PC-3 (cell line): ENCODE measurements around the gene ZNF497. TPM values are rescaled to one million over a fixed set of nuclear protein-coding genes. Genes with fewer than 3 reads are reported as not detected.

Experiments used
- ATAC-seq: fragments of 200-7000 bp; cut with Tn5 transposase; 2 replicates; pipeline ENCODE4 v1.9.1; 2020; ENCODE audit warnings: mild to moderate bottlenecking, moderate library complexity
- BruUV-seq: library from RNA; stranded (reverse); fragments of 400-500 nt; replicated peaks from 2 replicates; lab custom pipeline; 2021; lab: Mats Ljungman, UMichigan
- CTCF ChIA-PET: fragments of 300-600 bp; sonication (Branson Sonifier 250); formaldehyde crosslinking; loops from one replicate; lab custom pipeline; 2022; ENCODE audit warnings: antibody characterized with exemption; lab: Charles Lee
- POLR2A ChIA-PET: fragments of 300-600 bp; sonication (Branson Sonifier 250); formaldehyde crosslinking; loops from one replicate; lab custom pipeline; 2022; ENCODE audit warnings: antibody characterized with exemption; ENCODE audit not compliant: unreplicated experiment; lab: Charles Lee
- DNase-seq: peaks from one replicate; pipeline ENCODE4 v3.0.0-alpha.2; 2015
- H2AFZ ChIP-seq: fragments of 300-600 bp; sonication (generic); 2 replicates; pipeline ENCODE4 v1.6.0; 2016; ENCODE audit warnings: antibody characterized with exemption, low read length
- H3F3A ChIP-seq: fragments of 300-600 bp; sonication (generic); one replicate; pipeline ENCODE4 v1.6.0; 2017; ENCODE audit warnings: antibody characterized with exemption, low read length, control low read depth, mild to moderate bottlenecking; ENCODE audit not compliant: unreplicated experiment
- H3K27ac ChIP-seq: fragments of 300-600 bp; sonication (generic); 2 replicates; pipeline ENCODE4 v1.5.1; 2016; ENCODE audit warnings: mild to moderate bottlenecking, low read length
- H3K27me3 ChIP-seq: fragments of 300-600 bp; sonication (generic); 2 replicates; pipeline ENCODE4 v1.6.1; 2016; ENCODE audit warnings: low read length, mixed read lengths
- H3K36me3 ChIP-seq: fragments of 300-600 bp; sonication (generic); 2 replicates; pipeline ENCODE4 v1.6.1; 2016; ENCODE audit warnings: low read depth, mixed run types, low read length, mixed read lengths
- H3K4me1 ChIP-seq: fragments of 300-600 bp; sonication (generic); 2 replicates; pipeline ENCODE4 v1.5.1; 2016; ENCODE audit warnings: low read length; ENCODE audit not compliant: insufficient read depth
- H3K4me2 ChIP-seq: fragments of 300-600 bp; sonication (generic); 2 replicates; pipeline ENCODE4 v1.6.0; 2016; ENCODE audit warnings: low read length
- H3K4me3 ChIP-seq: fragments of 300-600 bp; sonication (generic); 2 replicates; pipeline ENCODE4 v1.5.1; 2016; ENCODE audit warnings: mild to moderate bottlenecking, low read length, mixed read lengths
- H3K79me2 ChIP-seq: fragments of 300-600 bp; sonication (generic); 2 replicates; pipeline ENCODE4 v1.6.1; 2017; ENCODE audit warnings: low read length, mixed read lengths
- H3K9ac ChIP-seq: fragments of 300-600 bp; sonication (generic); 2 replicates; pipeline ENCODE4 v1.6.0; 2016; ENCODE audit warnings: mild to moderate bottlenecking, low read length
- H3K9me2 ChIP-seq: fragments of 300-600 bp; sonication (generic); replicated peaks from 2 replicates; pipeline ENCODE4 v1.6.1; 2016; ENCODE audit warnings: mixed run types, low read length, mixed read lengths
- H3K9me3 ChIP-seq: fragments of 300-600 bp; sonication (generic); 2 replicates; pipeline ENCODE4 v1.6.1; 2016; ENCODE audit warnings: low read length, mixed read lengths
- H4K20me1 ChIP-seq: fragments of 300-600 bp; sonication (generic); 2 replicates; pipeline ENCODE4 v1.6.1; 2016; ENCODE audit warnings: low read length, mixed read lengths
- EZH2 ChIP-seq: fragments of 300-600 bp; sonication (generic); IDR thresholded peaks from one replicate; pipeline ENCODE4 v1.6.1; 2017; ENCODE audit warnings: antibody characterized with exemption, mild to moderate bottlenecking, low read length; ENCODE audit not compliant: unreplicated experiment
- EZH2phosphoT487 ChIP-seq: fragments of 300-600 bp; sonication (generic); IDR thresholded peaks from 2 replicates; pipeline ENCODE4 v1.6.1; 2018; ENCODE audit warnings: mild to moderate bottlenecking, antibody characterized with exemption, low read length, borderline replicate concordance
- intact Hi-C: fragments of 100-400 bp; cut with micrococcal nuclease; formaldehyde crosslinking; loops from 2 replicates; pipeline ENCODE4 v1.9.0; 2023
- total RNA-seq: library from RNA; depleted of rRNA; stranded (reverse); fragments of >200 nt; gene quantifications from 2 replicates; pipeline ENCODE4 v1.2.3, GENCODE V29; 2014
- TF ChIP-seq, protein P1 (sequence below): fragments of 300-600 bp; sonication (generic); conservative IDR thresholded peaks from 2 replicates; pipeline ENCODE4 v1.5.1; 2017; ENCODE audit warnings: antibody characterized with exemption, low read depth, mild to moderate bottlenecking, low read length

Gene ZNF497
- total RNA-seq, 1 experiment from 2014 or later: 2.2 TPM

DNA sequence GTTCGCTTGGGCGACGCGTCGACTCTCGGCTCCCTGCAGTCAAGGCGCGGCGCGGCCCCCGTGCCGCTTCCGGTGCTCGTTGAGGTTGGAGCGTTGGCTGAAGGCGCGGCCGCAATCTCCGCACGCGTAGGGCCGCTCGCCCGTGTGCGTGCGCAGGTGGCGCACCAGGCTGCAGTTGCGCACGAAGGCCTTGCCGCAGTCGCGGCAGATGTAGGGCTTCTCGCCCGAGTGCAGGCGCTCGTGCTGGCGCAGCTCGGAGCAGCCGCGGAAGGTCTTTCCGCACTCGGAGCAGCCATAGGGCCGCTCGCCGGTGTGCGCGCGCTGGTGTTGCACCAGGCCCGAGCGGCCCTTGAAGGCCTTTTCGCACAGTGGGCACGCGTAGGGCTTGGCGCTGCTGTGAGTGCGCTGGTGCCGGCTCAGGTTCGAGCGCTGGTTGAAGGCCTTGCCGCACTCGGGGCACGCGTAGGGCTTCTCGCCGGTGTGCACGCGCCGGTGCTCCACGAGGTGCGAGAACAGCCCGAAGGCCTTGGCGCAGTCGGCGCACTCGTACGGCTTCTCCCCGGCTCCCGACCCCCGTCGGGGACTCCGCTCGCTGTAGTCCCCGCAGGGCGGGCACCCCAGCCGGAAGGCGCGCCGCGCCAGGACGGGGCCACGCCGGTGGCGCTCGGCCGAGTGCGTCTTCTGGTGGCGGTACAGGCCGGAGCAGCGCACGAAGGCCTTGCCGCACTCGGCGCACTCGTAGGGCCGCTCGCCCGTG is 5.3 kb upstream of the ZNF497 start:
- Histone ChIP-seq H3K4me2 (no peak overlapping the region), H3K9me3 (no peaks in the 10 kb centered on the region), H3K36me3 (no peaks in the 10 kb centered on the region), H3K4me3 (no peak overlapping the region), H3K27ac (no peak overlapping the region), H4K20me1 (no peaks in the 10 kb centered on the region), H3K27me3 (no peaks in the 10 kb centered on the region), H3F3A (no peaks in the 10 kb centered on the region), H2AFZ (no peak overlapping the region), H3K4me1 (no peaks in the 10 kb centered on the region), H3K9ac (no peak overlapping the region), H3K9me2 (no peaks in the 10 kb centered on the region), H3K79me2 (no peaks in the 10 kb centered on the region)
- BruUV-seq: no TSS peak
- CTCF ChIA-PET: no interaction called here
- intact Hi-C loops: no loop called here
- ATAC-seq: no peak
- TF ChIP-seq EZH2 (no peak), EZH2phosphoT487 (no peak)
- TF ChIP-seq, protein P1, sequence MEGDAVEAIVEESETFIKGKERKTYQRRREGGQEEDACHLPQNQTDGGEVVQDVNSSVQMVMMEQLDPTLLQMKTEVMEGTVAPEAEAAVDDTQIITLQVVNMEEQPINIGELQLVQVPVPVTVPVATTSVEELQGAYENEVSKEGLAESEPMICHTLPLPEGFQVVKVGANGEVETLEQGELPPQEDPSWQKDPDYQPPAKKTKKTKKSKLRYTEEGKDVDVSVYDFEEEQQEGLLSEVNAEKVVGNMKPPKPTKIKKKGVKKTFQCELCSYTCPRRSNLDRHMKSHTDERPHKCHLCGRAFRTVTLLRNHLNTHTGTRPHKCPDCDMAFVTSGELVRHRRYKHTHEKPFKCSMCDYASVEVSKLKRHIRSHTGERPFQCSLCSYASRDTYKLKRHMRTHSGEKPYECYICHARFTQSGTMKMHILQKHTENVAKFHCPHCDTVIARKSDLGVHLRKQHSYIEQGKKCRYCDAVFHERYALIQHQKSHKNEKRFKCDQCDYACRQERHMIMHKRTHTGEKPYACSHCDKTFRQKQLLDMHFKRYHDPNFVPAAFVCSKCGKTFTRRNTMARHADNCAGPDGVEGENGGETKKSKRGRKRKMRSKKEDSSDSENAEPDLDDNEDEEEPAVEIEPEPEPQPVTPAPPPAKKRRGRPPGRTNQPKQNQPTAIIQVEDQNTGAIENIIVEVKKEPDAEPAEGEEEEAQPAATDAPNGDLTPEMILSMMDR: no peak
- DNase-seq: no peak
- POLR2A ChIA-PET: no interaction called here

DNA sequence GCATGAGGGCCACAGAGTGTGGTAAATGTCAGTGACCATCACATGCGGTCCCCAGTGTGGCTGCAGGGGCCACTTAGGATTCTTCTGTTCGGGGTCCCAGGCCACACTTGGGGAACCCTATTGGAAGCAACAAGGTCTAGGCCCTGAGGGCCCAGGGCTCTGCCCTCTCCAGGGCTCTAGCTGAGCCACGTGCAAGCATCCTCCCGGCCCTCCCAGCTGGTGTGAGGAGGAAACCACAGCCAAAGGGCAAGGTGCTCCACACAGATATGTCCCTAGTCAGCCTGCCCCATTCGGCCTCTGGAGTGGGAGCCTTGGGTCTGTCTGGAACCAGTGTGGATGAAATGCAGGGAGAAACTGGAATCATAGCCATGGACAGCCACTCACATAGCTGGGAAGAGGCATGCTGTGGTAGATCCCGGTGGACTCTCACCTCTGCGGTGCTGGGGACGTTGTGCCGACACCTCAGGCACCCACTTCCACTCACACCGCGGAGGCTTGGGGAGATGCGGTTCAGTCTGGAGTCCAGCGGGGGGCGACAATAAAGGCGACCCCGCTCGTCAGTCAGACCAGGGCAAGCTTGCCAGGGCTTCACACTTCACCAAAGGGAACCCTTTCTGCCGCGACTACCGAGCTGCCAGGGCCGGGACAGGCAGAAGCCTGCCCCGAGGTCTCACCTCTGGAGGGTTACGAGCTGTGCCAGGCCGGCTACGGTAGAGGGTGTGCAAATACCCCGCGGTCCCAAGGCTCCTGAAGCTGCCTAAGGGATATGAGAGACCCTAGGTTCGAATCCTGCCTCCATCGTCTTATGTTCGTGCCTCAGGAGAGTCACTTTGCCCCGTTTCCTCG is 4.3 kb upstream of the ZNF497 start:
- intact Hi-C loops: no loop called here
- no peaks in the 10 kb centered on the region for H3K9me3 ChIP-seq

DNA sequence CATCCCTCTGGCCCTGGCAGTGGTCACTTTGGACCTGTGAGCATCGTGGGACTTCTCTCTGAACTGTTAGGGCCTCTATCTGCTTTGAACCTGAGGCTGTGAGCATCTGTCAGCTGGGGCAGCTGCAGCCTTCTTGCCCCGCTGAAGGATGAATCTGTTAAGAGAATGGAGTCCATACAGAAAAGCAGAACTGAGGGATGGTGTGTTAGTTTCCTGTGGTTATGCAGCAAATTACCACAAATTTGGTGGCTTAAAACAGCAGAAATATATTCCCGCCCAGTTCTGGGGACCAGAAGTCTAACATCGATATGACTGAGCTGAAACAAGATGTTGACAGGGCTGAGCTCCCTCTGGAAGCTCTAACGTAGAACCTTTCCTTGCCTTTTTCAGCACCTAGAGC is 1.6 kb upstream of the ZNF497 start:
- Histone ChIP-seq H3K4me1 (peaks cover 9% of the 10 kb centered on the region), H3K4me2 (no peak overlapping the region), H3K4me3 (no peak overlapping the region), H3K9me3 (no peaks in the 10 kb centered on the region), H4K20me1 (no peaks in the 10 kb centered on the region), H3K27me3 (no peaks in the 10 kb centered on the region), H3K36me3 (no peaks in the 10 kb centered on the region), H2AFZ (no peak overlapping the region), H3F3A (no peaks in the 10 kb centered on the region), H3K9ac (no peak overlapping the region), H3K27ac (no peak overlapping the region), H3K79me2 (0 out of 2 replicates have a peak, but pooled peaks cover 8% of the 10 kb centered on the region), H3K9me2 (no peaks in the 10 kb centered on the region)
- ChIA-PET CTCF (interaction anchor here (0.7 kb wide), 1 partner anchor 90 kb away, joined by 8 read pairs; no protein-coding TSS in a partner anchor), POLR2A (interaction anchor here (0.6 kb wide), 1 partner anchor 975 kb away, joined by 3 read pairs; no protein-coding TSS in a partner anchor)
- ATAC-seq (no peak), DNase-seq (no peak)
- BruUV-seq: no TSS peak
- TF ChIP-seq EZH2 (no peak), EZH2phosphoT487 (no peak)
- TF ChIP-seq, protein P1: no peak
- intact Hi-C loops: no loop called here

More for the DNA sequence above, 4.3 kb upstream of the ZNF497 start:
- Histone ChIP-seq H3K9me2 (no peaks in the 10 kb centered on the region), H4K20me1 (no peaks in the 10 kb centered on the region), H3K79me2 (0 out of 2 replicates have a peak, but pooled peaks cover 3% of the 10 kb centered on the region), H3K27me3 (no peaks in the 10 kb centered on the region), H3K9ac (no peak overlapping the region), H3K4me1 (peaks cover 4% of the 10 kb centered on the region), H3K27ac (no peak overlapping the region), H3K4me2 (no peak overlapping the region), H2AFZ (no peak overlapping the region), H3K4me3 (no peak overlapping the region), H3F3A (no peaks in the 10 kb centered on the region), H3K36me3 (no peaks in the 10 kb centered on the region)
- DNase-seq: no peak
- CTCF ChIA-PET: no interaction called here
- POLR2A ChIA-PET: no interaction called here
- TF ChIP-seq EZH2: no peak
- no TSS peak for BruUV-seq
- ATAC-seq: no peak
